ENCODE data around the gene RNF168.
"Not testable (repeated sequence)": the region's sequence is repeated elsewhere in the genome, so short reads cannot be mapped to it uniquely, and the experiment has no call there.

RNF168 gene

GRCh38 chr3:196471551-196471950 is 32.0 kb downstream of the RNF168 start:
- no peak for DNase-seq (ENCODE audit: low read depth in 2 of 2)

GRCh38 chr3:196470182-196470581 is 33.4 kb downstream of the RNF168 start:
- not testable (repeated sequence) for DNase-seq (ENCODE audit: low read depth in 2 of 2)

- no peak for DNase-seq (ENCODE audit: low read depth in 2 of 2)
These were observed 39.8 kb downstream of the RNF168 start for GRCh38 chr3:196463804-196464203.

- no peak for DNase-seq (ENCODE audit: low read depth in 2 of 2)
These were observed 40.2 kb downstream of the RNF168 start for GRCh38 chr3:196463478-196463756.

GRCh38 chr3:196462680-196463477 is 40.7 kb downstream of the RNF168 start:
- DNase-seq (ENCODE audit: low read depth in 2 of 2): not testable (repeated sequence)

- DNase-seq (ENCODE audit: low read depth in 2 of 2): no peak
These were observed 45.5 kb downstream of the RNF168 start for GRCh38 chr3:196458063-196458462.

- DNase-seq (ENCODE audit: low read depth in 2 of 2): not testable (repeated sequence)
These were observed 46.1 kb downstream of the RNF168 start for GRCh38 chr3:196457470-196457869.

GRCh38 chr3:196454935-196455334 is 48.6 kb downstream of the RNF168 start:
- DNase-seq (ENCODE audit: low read depth in 2 of 2): no peak

GRCh38 chr3:196445391-196445790 is 58.2 kb downstream of the RNF168 start:
- DNase-seq (ENCODE audit: low read depth in 2 of 2): not testable (repeated sequence)

- no peak for DNase-seq (ENCODE audit: low read depth in 2 of 2)
These were observed 59.1 kb downstream of the RNF168 start for GRCh38 chr3:196444500-196444894.

- no peak for DNase-seq (ENCODE audit: low read depth in 2 of 2)
These were observed 62.9 kb downstream of the RNF168 start for GRCh38 chr3:196440696-196441095.

GRCh38 chr3:196440041-196440537 is 63.5 kb downstream of the RNF168 start:
- no peak for DNase-seq (ENCODE audit: low read depth in 2 of 2)

GRCh38 chr3:196432137-196432879 is 71.3 kb downstream of the RNF168 start, which contains the start of gene UBXN7:
UBXN7 (minus strand) TSS chr3:196432427; CDS start chr3:196432399, 28 bp downstream.
- DNase-seq (ENCODE audit: low read depth in 2 of 2): peak; percentile 92 to 93

GRCh38 chr3:196431181-196432136 is 72.1 kb downstream of the RNF168 start:
- DNase-seq (ENCODE audit: low read depth in 2 of 2): peak; percentile 6

GRCh38 chr3:196428041-196428440 is 75.5 kb downstream of the RNF168 start:
- no peak for DNase-seq (ENCODE audit: low read depth in 2 of 2)

GRCh38 chr3:196424421-196424820 is 79.1 kb downstream of the RNF168 start:
- not testable (repeated sequence) for DNase-seq (ENCODE audit: low read depth in 2 of 2)

GRCh38 chr3:196423044-196423781 is 80.4 kb downstream of the RNF168 start:
- no peak for DNase-seq (ENCODE audit: low read depth in 2 of 2)

- not testable (repeated sequence) for DNase-seq (ENCODE audit: low read depth in 2 of 2)
These were observed 81.9 kb downstream of the RNF168 start for GRCh38 chr3:196421668-196422067.

- no peak for DNase-seq (ENCODE audit: low read depth in 2 of 2)
These were observed 84.2 kb downstream of the RNF168 start for GRCh38 chr3:196419386-196419785.
